ENCODE measurements around the gene WFDC1.

Gene WFDC1

DNA sequence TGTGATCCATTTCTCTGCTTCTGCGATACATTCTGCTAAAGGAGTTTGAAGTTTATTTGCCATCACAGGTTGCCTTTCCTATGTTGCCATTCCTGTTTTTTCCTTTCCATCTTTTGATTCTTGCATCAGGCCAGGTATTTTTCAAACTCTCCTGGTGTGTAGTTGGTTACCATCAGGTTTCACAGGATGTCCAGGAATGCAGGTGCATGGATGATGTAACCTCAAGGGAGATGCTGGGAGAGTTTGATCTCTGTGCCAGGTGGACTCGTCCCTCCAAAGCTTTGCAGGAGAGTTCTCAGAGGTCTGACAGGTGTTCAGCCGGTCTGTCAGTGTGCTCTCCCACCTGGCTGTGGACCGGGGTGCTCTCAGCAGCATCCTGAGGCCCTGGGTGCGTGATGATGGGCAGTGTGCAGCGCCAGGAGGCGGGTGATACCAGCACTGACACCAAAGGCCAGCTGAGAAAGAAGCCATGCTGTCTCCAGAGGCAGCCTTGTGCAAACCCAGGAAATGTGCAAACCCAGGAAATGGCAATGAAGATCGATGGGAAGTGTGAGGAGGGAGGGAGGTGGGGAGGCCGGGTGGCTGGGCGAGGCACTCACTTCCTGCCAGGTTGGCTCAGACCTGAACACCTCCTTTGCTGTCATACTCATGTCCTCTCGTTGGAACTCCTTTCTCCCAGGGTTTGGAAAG lies 75.4 kb downstream of the WFDC1 start:
- POLR2A ChIA-PET = no interaction called here

DNA sequence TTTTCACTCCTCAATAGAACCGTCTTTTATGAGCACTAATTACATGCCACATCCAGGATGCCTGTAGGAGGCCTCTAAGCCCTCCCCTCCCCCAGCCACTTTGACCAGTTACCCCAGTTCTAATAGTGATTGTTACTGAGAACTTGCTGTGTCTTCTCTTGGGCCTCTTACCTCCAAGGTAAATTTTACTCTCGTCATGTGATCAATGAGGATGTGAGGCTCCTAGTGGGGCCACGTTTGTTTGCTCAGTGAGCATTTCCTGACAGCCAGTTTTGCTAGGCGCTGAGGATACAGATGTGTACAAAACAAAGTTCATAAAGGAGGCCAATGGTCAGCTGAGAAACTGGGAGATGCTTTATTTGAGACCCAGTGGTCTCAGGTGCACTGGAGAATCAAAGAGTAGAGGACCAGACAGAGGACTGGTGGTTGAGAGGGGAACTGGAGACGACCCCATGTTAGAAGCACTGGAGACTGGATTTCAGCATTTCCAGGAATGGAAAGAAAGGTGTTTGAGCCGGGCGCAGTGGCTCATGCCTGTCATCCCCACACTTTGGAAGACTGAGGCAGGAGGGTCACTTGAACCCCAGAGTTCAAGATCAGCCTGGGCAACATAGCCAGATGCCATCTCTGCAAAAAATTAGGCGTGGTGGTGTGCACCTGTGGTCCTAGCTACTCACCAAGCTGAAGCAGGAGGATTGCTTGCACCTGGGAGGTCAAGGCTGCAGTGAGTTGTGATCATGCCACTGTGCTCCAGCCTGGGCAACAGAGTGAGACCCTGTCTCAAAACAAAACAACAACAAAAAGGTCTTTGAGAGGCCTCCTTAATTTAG lies 76.3 kb downstream of the WFDC1 start:
- ChIA-PET CTCF (no interaction called here), POLR2A (no interaction called here)
- DNase-seq (ENCODE audit: extremely low spot score) = no peak
- TF ChIP-seq, protein P1, sequence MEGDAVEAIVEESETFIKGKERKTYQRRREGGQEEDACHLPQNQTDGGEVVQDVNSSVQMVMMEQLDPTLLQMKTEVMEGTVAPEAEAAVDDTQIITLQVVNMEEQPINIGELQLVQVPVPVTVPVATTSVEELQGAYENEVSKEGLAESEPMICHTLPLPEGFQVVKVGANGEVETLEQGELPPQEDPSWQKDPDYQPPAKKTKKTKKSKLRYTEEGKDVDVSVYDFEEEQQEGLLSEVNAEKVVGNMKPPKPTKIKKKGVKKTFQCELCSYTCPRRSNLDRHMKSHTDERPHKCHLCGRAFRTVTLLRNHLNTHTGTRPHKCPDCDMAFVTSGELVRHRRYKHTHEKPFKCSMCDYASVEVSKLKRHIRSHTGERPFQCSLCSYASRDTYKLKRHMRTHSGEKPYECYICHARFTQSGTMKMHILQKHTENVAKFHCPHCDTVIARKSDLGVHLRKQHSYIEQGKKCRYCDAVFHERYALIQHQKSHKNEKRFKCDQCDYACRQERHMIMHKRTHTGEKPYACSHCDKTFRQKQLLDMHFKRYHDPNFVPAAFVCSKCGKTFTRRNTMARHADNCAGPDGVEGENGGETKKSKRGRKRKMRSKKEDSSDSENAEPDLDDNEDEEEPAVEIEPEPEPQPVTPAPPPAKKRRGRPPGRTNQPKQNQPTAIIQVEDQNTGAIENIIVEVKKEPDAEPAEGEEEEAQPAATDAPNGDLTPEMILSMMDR (IDR thresholded peaks at IDR 0.05; ENCODE audit: control extremely low read depth, extremely low read depth, low read depth, missing control alignments) = no peak

More for the DNA sequence above, 75.4 kb downstream of the WFDC1 start:
- TF ChIP-seq, protein P1 (IDR thresholded peaks at IDR 0.05; ENCODE audit: control extremely low read depth, extremely low read depth, low read depth, missing control alignments) = no peak
- CTCF ChIA-PET = interaction anchor here (1.3 kb wide), 1 partner anchor 11 kb away, joined by 3 read pairs; no protein-coding TSS in a partner anchor
- no peak for DNase-seq (ENCODE audit: extremely low spot score)

DNA sequence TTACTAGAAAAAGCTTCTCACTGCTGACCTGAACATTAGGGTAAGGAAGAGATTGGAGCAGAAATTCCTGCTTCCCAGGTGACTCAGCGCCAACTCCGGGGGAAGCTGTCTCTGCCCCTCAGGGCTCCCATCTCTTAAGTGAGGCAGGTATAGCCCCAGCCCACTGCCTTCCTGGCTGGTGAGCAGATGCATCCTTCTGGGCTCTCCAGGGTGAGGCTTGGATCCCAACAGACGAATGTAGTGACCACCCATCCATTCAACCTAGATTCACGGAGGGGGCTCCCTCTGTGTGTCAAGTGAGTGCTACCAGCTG lies 76.8 kb downstream of the WFDC1 start:
- TF ChIP-seq, protein P1 (IDR thresholded peaks at IDR 0.05; ENCODE audit: control extremely low read depth, extremely low read depth, low read depth, missing control alignments) = no peak
- POLR2A ChIA-PET = no interaction called here
- DNase-seq (ENCODE audit: extremely low spot score) = no peak
- CTCF ChIA-PET = no interaction called here

DNA sequence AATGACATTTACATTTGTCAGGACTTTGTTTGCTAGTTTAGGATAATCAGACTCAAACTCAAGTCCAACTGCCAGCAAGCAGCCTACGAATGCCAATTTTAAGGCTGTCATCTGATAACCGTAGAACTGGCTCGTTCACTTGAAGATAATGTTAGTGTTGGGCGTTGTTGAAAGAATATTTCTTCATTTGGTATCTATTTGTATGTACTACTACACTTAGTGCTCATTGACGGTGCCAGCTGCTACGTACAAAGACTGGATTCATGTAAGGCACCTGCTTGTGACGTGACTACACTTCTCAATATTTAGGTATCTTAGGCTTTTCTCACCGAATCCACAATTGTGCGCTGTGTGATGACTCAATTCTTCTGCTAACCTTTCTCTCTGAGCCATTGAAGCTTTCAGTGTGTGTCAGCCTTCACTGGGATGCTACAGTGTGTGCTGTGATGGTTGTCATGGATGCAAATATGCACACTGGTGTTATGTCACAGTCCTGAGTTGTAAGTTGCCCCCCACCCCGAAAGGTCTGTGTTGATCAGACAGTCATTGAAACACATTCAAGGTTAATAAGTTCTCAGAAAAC lies 79.3 kb downstream of the WFDC1 start:
- ChIA-PET POLR2A (no interaction called here), CTCF (no interaction called here)
- TF ChIP-seq, protein P1 (IDR thresholded peaks at IDR 0.05; ENCODE audit: control extremely low read depth, extremely low read depth, low read depth, missing control alignments) = no peak
- no peak for DNase-seq (ENCODE audit: extremely low spot score)

DNA sequence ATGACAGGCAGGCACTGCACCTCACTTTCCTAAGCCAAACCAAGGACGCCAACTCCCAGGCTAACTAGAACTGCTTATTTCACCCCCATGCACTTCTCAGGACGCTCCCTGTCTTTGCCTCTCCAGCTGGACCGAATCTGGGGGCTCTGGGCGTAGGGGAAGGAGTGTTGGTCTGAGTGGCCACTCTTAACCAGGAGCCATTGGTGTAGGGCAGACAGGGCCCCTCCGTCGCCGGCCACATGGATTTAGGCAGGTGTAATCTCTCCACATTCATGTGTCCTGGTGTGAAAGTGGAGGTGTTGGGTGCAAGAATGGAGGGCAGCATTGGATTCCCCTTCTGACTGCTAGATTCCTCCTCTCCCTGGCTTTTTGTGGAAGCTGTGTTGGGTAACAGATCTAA lies 83.4 kb downstream of the WFDC1 start:
- no peak for DNase-seq (ENCODE audit: extremely low spot score)
- TF ChIP-seq, protein P1 (IDR thresholded peaks at IDR 0.05; ENCODE audit: control extremely low read depth, extremely low read depth, low read depth, missing control alignments) = no peak
- ChIA-PET POLR2A (no interaction called here), CTCF (no interaction called here)

DNA sequence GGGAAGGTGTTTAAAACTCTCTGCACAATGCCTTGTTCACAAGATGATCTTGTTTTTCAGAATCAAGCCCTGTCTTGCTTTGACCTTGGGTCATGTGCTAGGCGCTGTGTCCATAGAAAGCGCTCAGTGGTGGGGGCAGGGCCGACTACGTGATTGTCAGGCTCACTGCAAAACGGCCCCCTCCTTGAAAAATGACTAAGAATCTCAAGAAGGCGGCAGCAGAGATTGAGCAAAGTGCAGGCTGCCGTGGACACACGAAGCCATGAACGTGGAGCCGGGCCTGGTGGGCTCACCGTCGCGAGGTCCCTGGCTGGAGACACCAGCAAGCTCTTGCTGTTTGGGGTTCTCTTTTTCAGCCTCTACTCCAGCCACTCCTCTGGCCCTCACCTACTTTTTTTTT lies 83.9 kb downstream of the WFDC1 start:
- no peak for DNase-seq (ENCODE audit: extremely low spot score)
- TF ChIP-seq, protein P1 (IDR thresholded peaks at IDR 0.05; ENCODE audit: control extremely low read depth, extremely low read depth, low read depth, missing control alignments) = no peak
- CTCF ChIA-PET = no interaction called here
- POLR2A ChIA-PET = no interaction called here

All from GM10248 (cell line).